Coronary artery (tissue), 2 donors: ENCODE measurements around the gene KRT33A.

Source experiments
- DNase-seq: peaks from one replicate; pipeline ENCODE4 v3.0.0-alpha.2; 2017; ENCODE audit warnings: low spot score
- H3K27ac ChIP-seq, 2 donors: fragments of 200-600 bp; sonication (generic); one replicate each; pipeline ENCODE4 v1.5.1; 2016 to 2019
- H3K4me3 ChIP-seq: fragments of 200-600 bp; sonication (generic); 2 replicates; pipeline ENCODE4 v1.5.1; 2016; ENCODE audit warnings: mild to moderate bottlenecking, moderate library complexity
- CTCF ChIP-seq: fragments of 200-600 bp; sonication (generic); IDR thresholded peaks from one replicate; pipeline ENCODE4 v1.5.1; 2019; ENCODE audit warnings: antibody characterized with exemption

The KRT33A gene

DNA sequence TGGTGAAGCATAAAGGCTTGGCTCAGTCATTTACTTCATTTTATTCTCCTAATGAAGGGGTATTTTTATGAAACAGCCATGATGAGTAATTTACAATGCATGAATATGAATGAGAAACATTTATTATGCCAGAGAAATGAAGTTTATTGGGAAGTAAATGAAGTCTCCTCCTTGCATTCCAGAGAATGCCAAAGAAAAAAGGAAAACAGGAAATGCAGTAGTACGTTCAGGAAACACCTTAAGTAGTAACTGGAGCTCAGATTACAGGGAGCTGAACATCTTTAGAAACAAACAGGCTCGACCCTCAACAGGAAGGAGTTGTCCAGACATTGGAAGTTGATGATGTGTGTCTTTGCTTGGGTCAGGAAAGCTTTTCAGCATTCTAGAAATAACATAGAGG lies 26.9 kb upstream of the KRT33A start:
- TF ChIP-seq CTCF, result no peak
- H3K4me3 ChIP-seq, result no peak overlapping the region
- no peak overlapping the region for H3K27ac ChIP-seq
- DNase-seq, result no peak

GRCh38 chr17:41369713-41370112 lies 19.1 kb upstream of the KRT33A start, which contains the start of gene KRT33B:
TSS of gene KRT33B (minus strand) at chr17:41369813. CDS start at chr17:41369750, 63 bp downstream.
- no peak for DNase-seq
- no peak for TF ChIP-seq CTCF
- H3K4me3 ChIP-seq, result no peak within 1 kb of the TSS
- no peak within 1 kb of the TSS for H3K27ac ChIP-seq

GRCh38 chr17:41369023-41369422 lies 18.4 kb upstream of the KRT33A start:
- no peak for TF ChIP-seq CTCF

DNA sequence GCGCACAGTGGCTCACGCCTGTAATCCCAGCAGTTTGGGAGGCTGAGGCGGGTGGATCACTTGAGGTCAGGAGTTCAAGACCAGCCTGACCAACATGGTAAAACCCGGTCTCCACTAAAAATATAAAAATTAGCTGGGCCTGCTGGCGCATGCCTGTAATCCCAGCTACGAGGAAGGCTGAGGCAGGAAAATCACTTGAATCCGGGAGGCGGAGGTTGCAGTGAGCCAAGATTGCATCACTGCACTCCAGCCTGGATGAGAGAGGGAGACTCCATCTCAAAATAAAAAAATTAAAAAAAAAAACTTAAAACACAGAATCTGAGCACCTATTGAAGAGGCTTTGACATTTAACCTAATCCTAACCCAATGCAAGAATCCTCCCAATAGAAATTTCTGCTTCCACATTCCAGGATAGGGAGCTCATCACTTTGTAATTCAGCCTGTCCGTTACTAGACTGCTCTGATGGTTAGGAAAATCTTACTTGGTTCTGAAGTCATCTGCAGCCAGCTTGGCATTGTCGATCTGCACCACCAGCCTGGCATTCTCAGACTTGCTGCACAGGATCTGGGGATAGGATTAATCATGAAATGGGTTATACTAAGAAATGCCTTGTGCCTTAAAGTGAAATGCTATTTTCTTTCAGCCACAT lies 16.9 kb upstream of the KRT33A start:
- TF ChIP-seq CTCF, result no peak
- no peak for DNase-seq
- H3K4me3 ChIP-seq, result no peak overlapping the region
- H3K27ac ChIP-seq, result no peak overlapping the region

More at GRCh38 chr17:41369023-41369422, 18.4 kb upstream of the KRT33A start:
- Histone ChIP-seq H3K27ac (no peak overlapping the region), H3K4me3 (no peak overlapping the region)
- DNase-seq, result no peak

- H3K4me3 ChIP-seq, result no peak overlapping the region
- no peak for TF ChIP-seq CTCF
- DNase-seq, result no peak
- H3K27ac ChIP-seq, result no peak overlapping the region
These were observed 15.4 kb upstream of the KRT33A start for GRCh38 chr17:41366070-41366469.

GRCh38 chr17:41363881-41364280 lies 13.3 kb upstream of the KRT33A start:
- Histone ChIP-seq H3K4me3 (no peak overlapping the region), H3K27ac (no peak overlapping the region)
- DNase-seq, result no peak
- no peak for TF ChIP-seq CTCF

GRCh38 chr17:41360296-41360995 lies 9.8 kb upstream of the KRT33A start:
- no peak for DNase-seq
- TF ChIP-seq CTCF, result no peak
- no peak overlapping the region for H3K4me3 ChIP-seq
- H3K27ac ChIP-seq, result no peak overlapping the region
